ENCODE data around the gene GDF10.

The GDF10 gene

DNA sequence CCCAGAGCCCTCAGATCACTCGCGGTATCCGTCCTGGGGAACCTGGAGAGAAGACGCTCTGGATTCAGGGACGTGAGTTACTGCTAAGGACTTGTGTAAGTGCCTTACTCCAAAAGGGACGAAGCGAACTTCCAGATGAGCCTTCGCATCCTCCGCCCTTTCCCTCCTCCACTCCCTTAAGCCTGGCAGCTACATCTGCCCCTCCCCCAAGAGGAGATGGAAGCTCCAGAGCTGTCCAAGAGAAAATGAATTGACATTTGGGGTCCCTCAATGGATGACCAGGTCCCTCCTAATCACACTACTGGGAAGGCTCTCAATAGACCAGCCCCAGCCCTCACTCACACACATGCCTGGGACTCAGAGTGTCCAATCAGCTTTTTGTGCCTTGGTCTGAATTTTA, 31.3 kb upstream of the GDF10 start:
- TF ChIP-seq, protein P1, sequence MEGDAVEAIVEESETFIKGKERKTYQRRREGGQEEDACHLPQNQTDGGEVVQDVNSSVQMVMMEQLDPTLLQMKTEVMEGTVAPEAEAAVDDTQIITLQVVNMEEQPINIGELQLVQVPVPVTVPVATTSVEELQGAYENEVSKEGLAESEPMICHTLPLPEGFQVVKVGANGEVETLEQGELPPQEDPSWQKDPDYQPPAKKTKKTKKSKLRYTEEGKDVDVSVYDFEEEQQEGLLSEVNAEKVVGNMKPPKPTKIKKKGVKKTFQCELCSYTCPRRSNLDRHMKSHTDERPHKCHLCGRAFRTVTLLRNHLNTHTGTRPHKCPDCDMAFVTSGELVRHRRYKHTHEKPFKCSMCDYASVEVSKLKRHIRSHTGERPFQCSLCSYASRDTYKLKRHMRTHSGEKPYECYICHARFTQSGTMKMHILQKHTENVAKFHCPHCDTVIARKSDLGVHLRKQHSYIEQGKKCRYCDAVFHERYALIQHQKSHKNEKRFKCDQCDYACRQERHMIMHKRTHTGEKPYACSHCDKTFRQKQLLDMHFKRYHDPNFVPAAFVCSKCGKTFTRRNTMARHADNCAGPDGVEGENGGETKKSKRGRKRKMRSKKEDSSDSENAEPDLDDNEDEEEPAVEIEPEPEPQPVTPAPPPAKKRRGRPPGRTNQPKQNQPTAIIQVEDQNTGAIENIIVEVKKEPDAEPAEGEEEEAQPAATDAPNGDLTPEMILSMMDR (IDR thresholded peaks at IDR 0.05; ENCODE audit: low read depth, low read length, missing control alignments) = no peak
- no peak for DNase-seq (ENCODE audit: low read depth)
- no peak overlapping the region for H3K4me3 ChIP-seq (ENCODE audit: low read depth, low read length)
- in situ Hi-C loops (cut with HindIII; ENCODE audit: low sequenced_read_pairs) = no loop called here

DNA sequence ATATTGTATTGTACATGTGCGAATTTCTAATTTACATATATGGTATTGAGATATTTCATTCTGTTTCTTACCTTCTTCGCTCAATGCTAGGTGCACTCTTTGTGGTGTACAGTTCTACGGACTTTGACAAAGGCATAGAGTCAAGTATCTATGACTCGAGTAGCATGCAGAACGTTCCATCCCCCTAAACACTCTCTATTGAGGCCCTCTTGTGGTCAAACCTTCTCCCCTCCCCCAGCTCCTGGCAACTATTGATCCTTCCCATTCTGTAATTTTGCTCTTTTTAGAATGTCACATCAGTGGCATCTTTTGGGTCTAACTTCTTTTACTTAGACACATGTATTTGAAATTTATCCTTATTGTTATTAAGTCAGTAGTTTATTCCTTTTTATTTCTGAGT, 30.7 kb upstream of the GDF10 start:
- no peak for DNase-seq (ENCODE audit: low read depth)
- no peak overlapping the region for H3K4me3 ChIP-seq (ENCODE audit: low read depth, low read length)
- in situ Hi-C loops (cut with HindIII; ENCODE audit: low sequenced_read_pairs) = no loop called here
- TF ChIP-seq, protein P1 (IDR thresholded peaks at IDR 0.05; ENCODE audit: low read depth, low read length, missing control alignments) = peak; percentile 16

DNA sequence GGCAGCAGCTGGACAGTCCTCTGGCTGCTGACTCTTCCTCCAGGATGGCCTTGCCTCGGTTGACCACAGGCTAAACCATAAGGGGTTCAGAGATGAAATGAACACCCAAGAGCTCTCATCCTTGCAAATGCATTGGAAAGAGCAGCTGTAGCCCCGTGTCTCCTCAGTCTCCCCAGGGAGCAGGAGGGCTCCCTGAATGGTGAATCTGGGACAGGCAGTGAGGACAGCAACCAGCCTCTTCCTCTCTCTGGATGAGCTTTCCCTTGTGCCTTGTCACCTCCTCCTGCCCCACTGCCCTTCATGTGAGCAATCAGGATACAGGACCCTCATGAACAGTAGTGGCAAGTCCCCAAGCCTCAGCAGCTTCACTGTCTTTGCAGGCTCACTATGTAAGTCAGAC, 23.9 kb upstream of the GDF10 start:
- DNase-seq (ENCODE audit: low read depth) = no peak
- TF ChIP-seq, protein P1 (IDR thresholded peaks at IDR 0.05; ENCODE audit: low read depth, low read length, missing control alignments) = no peak
- in situ Hi-C loops (cut with HindIII; ENCODE audit: low sequenced_read_pairs) = loop anchor here (25.0 kb wide), 1 partner anchor 239 kb away; no protein-coding TSS in a partner anchor
- H3K4me3 ChIP-seq (ENCODE audit: low read depth, low read length) = no peak overlapping the region

DNA sequence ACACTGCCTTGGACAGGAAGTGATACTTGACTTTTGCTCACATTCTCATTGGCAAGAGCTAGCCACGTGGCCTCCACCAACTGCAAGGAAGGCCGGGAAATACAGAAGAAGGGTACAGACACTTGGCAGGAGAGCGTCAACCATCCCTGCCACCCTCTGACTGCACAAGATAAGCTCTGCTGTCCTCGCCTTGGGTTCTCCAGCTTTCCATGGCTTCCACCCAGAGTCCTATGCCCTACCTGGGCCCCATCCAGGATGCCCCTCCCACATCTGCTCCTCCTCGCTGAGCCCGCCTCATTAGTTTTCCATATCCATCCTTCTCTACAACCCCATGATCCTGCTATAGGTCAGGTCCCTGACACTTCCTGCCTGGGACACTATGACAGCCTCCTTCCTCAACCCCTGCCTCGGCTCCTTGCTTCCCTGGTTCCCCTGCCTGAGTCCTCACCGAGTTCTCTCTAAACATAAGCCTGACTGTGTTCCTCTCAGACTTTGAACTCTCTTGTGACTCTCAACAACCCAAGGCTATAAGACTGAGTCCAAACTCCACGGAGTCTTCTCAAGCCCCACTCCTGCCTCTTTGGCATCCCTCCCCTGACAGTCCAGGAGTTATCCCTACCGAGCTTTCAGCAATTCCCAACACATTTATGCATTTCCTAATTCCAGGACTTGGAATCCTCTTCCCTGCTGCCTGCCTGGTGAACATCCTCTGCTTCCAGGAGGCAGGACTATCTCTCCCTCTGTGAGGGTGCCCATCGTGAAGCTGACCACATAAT, 23.2 kb upstream of the GDF10 start:
- TF ChIP-seq, protein P1 (IDR thresholded peaks at IDR 0.05; ENCODE audit: low read depth, low read length, missing control alignments) = no peak
- H3K4me3 ChIP-seq (ENCODE audit: low read depth, low read length) = no peak overlapping the region
- no peak for DNase-seq (ENCODE audit: low read depth)
- in situ Hi-C loops (cut with HindIII; ENCODE audit: low sequenced_read_pairs) = loop anchor here (25.0 kb wide), 1 partner anchor 239 kb away; no protein-coding TSS in a partner anchor

DNA sequence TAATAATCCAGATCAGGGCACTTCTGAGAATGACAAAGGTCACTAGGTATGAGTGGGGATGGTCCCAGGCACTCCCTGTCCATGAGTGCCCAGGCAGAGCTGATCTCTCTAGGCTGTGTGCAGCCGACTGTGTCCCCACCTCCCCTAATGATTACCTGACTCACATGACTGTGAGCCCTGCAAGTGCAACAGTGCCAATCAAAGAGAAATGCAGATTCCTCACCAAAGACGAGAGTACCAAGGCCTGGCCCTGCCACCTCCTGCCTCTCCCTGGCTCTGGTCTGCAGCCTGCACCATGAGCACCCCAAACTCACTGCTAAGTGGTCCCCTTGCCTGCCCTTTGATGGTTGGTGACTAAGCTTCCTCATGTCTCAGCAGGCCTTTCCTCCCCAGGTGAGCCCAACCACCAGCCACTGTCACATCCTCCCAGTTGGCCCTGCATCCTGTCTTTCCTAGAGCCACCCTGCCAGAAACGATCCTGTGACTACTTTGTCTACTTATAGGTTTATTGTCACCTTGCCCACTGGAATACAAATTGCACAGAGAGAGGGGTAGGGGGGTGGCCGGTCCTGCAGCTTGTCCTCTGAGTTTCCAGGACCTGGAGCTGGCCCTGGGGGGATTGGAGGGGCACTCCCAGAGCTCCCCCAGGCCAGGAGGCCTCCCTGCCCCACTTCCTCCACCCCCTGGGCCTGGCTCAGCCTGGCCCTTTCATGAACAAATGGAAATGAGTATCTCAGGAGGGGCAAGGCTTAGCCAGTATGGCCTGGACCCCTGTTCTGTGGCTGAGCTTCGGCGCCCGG, 22.4 kb upstream of the GDF10 start:
- DNase-seq (ENCODE audit: low read depth) = no peak
- TF ChIP-seq, protein P1 (IDR thresholded peaks at IDR 0.05; ENCODE audit: low read depth, low read length, missing control alignments) = no peak
- in situ Hi-C loops (cut with HindIII; ENCODE audit: low sequenced_read_pairs) = loop anchor here (25.0 kb wide), 1 partner anchor 240 kb away; no protein-coding TSS in a partner anchor
- no peak overlapping the region for H3K4me3 ChIP-seq (ENCODE audit: low read depth, low read length)

DNA sequence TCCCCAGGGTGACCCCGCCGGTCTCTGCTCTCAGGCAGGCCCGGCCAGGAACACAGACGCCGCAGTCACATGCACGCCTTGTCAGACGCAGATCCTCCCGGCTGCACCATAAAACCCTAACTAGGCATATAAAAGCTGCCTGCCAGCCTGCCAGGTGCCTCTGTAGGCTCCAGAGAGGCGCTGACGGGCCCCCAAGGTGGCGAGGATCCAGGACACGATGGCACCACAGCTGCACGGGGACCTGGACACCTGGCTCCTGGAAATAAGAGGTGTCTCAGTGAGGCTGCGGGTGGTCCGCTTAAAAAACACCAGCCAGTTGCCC, 21.9 kb upstream of the GDF10 start:
- TF ChIP-seq, protein P1 (IDR thresholded peaks at IDR 0.05; ENCODE audit: low read depth, low read length, missing control alignments) = no peak
- H3K4me3 ChIP-seq (ENCODE audit: low read depth, low read length) = no peak overlapping the region
- in situ Hi-C loops (cut with HindIII; ENCODE audit: low sequenced_read_pairs) = loop anchor here (25.0 kb wide), 1 partner anchor 241 kb away; no protein-coding TSS in a partner anchor
- no peak for DNase-seq (ENCODE audit: low read depth)
